ENCODE data around the gene CA4.
"Not testable (repeated sequence)": the region's sequence is repeated elsewhere in the genome, so short reads cannot be mapped to it uniquely, and the experiment has no call there.

Gene CA4

DNA sequence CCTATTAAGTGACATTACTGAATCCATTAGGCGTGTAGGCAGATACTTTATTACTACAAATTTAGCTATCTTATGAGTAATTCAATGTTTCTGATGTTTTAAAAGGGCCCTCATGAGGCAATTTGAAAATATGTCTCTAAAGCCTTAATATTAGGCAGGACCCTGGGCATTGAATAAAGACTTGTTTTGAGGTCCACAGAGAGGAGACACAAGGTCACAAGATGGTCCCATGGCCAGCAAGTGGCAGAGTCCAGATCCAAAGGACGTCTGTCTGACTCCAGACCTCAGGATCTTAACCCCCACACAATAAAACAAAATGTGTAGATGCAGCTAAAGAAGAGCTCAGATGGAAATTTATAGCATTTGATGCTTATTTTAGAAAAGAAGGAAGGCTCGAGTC lies 39.2 kb upstream of the CA4 start:
- H3K4me3 ChIP-seq (ENCODE audit: low read length): no peak overlapping the region
- no peak for DNase-seq (ENCODE audit: low read depth)
- H3K9me3 ChIP-seq (ENCODE audit: control insufficient read depth, low read length): no peaks in the 10 kb centered on the region

DNA sequence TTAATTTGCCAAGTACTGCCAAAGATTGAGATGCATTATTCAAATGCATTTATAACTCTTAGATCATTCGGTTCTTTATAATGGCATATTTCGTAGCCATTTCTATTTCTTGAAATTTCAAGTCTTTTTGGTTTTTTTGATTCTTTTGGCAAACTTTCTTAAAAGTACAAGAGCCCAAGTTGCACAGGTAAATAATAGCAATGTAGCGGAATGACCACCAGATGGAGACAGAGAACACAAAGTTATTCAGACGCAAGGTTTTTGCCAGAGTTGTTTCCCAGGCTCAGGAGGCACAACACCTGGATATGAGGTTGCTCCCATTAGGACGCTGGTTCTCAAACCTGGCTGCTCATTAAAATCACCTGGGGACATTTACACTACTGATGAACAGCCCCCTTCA lies 38.1 kb upstream of the CA4 start:
- H3K4me1 ChIP-seq (ENCODE audit: control insufficient read depth, insufficient read depth, low read length); DNase-seq (ENCODE audit: low read depth); H3K27me3 ChIP-seq (replicated peaks; ENCODE audit: control insufficient read depth, insufficient read depth, low read length); H3K4me3 ChIP-seq (ENCODE audit: low read length); H3K36me3 ChIP-seq (ENCODE audit: control insufficient read depth, insufficient read depth, low read length, severe bottlenecking); H3K9ac ChIP-seq (ENCODE audit: low read length); H3K9me3 ChIP-seq (ENCODE audit: control insufficient read depth, low read length): not testable (repeated sequence)

More for the DNA sequence above, 39.2 kb upstream of the CA4 start:
- H3K27me3 ChIP-seq (replicated peaks; ENCODE audit: control insufficient read depth, insufficient read depth, low read length): no peaks in the 10 kb centered on the region
- no peaks in the 10 kb centered on the region for H3K36me3 ChIP-seq (ENCODE audit: control insufficient read depth, insufficient read depth, low read length, severe bottlenecking)
- no peak overlapping the region for H3K9ac ChIP-seq (ENCODE audit: low read length)
- no peaks in the 10 kb centered on the region for H3K4me1 ChIP-seq (ENCODE audit: control insufficient read depth, insufficient read depth, low read length)

DNA sequence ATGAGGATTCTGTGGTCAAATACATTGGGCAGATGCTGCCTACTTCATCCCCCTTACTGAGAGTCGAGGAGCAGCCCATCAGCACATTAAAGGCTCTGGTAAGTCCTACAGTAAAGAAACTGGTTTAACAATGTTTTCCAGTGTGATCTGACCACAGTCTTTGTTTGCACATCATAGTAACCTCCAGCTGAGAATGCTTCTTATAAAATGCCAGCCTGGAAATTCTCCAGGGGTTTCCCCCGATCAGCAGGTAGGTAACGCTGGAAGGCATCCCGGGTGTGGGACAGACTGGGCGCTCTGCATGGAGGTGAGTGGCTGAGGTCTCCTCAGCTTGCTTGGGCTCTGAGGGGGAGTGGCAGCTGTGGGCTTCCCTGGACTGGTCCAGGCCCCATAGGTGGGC lies 34.4 kb upstream of the CA4 start:
- not testable (repeated sequence) for H3K36me3 ChIP-seq (ENCODE audit: control insufficient read depth, insufficient read depth, low read length, severe bottlenecking); H3K27me3 ChIP-seq (replicated peaks; ENCODE audit: control insufficient read depth, insufficient read depth, low read length); DNase-seq (ENCODE audit: low read depth); H3K4me1 ChIP-seq (ENCODE audit: control insufficient read depth, insufficient read depth, low read length); H3K9ac ChIP-seq (ENCODE audit: low read length); H3K9me3 ChIP-seq (ENCODE audit: control insufficient read depth, low read length); H3K4me3 ChIP-seq (ENCODE audit: low read length)

DNA sequence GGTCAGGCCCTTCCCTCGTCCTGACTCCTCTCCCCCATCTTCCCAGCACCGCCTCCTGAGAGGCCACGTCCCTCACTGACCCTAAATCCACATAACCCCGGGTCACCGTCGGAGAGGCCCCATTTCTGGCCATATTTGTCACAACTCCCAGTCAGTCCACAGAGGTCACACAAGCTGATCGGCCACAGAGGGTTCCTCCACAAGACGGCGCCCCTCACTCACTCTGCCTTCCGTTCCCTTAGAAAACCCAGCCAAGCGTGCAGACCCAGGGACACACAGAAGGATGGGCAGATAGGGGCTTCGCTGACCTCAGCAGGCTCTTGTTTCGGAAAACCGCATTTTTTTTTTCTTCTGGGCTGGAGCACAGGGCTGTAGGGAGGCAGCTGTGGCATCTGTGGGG lies 33.6 kb upstream of the CA4 start:
- not testable (repeated sequence) for H3K9ac ChIP-seq (ENCODE audit: low read length); H3K27me3 ChIP-seq (replicated peaks; ENCODE audit: control insufficient read depth, insufficient read depth, low read length); H3K36me3 ChIP-seq (ENCODE audit: control insufficient read depth, insufficient read depth, low read length, severe bottlenecking); H3K4me3 ChIP-seq (ENCODE audit: low read length); DNase-seq (ENCODE audit: low read depth); H3K4me1 ChIP-seq (ENCODE audit: control insufficient read depth, insufficient read depth, low read length); H3K9me3 ChIP-seq (ENCODE audit: control insufficient read depth, low read length)

DNA sequence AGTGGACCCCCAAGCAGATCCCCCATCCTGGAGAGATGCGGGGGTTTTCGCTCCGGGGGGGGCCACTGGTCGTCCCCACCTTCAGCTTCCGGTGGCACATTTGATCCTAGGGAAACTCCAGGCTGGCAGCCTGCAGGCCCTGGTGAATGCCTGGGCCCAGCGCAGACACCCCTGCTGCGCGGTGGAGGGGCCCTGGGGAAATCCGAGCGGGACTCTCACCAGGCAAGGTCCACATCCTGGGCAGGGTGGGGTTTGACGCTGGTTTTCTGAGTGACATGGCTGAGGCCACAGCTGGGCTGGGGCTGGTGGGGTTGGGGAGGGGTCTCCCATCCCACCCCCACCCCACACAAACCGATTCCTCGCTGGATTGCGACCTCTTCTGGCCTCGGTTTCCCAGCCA lies 30.6 kb upstream of the CA4 start:
- H3K36me3 ChIP-seq (ENCODE audit: control insufficient read depth, insufficient read depth, low read length, severe bottlenecking); H3K9ac ChIP-seq (ENCODE audit: low read length); H3K27me3 ChIP-seq (replicated peaks; ENCODE audit: control insufficient read depth, insufficient read depth, low read length); H3K4me1 ChIP-seq (ENCODE audit: control insufficient read depth, insufficient read depth, low read length); H3K4me3 ChIP-seq (ENCODE audit: low read length); DNase-seq (ENCODE audit: low read depth); H3K9me3 ChIP-seq (ENCODE audit: control insufficient read depth, low read length): not testable (repeated sequence)

DNA sequence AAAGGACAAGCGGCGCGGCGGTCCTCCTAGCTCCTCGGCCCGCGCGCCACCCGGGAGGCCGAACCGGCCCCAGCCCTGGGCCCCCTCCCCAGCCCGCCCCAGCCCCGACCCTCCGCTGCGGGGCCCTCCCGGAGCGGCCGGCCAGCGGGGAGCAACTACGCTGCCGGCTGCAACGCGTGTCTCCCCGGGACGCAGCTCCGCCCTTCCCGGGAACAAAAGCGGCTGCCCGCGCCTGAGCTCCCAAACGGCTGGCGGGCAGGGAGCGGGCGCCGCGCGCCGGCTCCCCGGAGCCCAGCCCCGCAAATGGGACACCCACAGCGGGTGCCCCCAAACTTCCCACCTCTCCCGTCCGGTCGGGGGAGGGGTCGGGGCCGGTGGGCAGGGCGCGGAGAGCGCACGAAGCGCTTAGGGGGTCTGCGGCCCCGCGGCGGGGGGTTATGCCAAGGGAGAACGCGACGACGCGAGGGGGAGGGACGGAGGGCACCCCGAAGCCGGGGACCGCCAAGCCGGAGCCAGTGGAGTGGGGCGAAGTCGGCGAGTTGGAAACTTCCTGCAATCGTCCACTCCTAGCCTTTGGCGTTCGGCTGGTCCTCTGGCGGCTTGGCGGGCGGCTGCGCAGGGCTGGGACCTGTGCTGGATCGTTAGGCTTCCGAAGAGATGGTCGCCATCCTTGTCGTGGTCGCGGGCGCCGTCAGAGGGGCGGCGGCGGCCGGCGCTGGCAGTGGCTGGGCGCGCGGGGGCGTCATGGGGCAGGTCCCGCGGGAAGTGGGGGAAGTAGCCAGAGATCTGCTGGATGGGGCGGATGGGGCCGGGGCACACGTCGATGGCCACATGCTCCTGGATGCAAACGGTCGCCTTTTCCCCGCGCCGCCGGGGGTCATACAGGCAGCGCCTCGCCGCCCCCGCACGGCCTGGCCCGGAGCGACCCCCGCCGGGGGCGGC lies 29.7 kb upstream of the CA4 start:
- H3K9me3 ChIP-seq (ENCODE audit: control insufficient read depth, low read length); H3K36me3 ChIP-seq (ENCODE audit: control insufficient read depth, insufficient read depth, low read length, severe bottlenecking); DNase-seq (ENCODE audit: low read depth); H3K9ac ChIP-seq (ENCODE audit: low read length); H3K4me3 ChIP-seq (ENCODE audit: low read length); H3K27me3 ChIP-seq (replicated peaks; ENCODE audit: control insufficient read depth, insufficient read depth, low read length); H3K4me1 ChIP-seq (ENCODE audit: control insufficient read depth, insufficient read depth, low read length): not testable (repeated sequence)

DNA sequence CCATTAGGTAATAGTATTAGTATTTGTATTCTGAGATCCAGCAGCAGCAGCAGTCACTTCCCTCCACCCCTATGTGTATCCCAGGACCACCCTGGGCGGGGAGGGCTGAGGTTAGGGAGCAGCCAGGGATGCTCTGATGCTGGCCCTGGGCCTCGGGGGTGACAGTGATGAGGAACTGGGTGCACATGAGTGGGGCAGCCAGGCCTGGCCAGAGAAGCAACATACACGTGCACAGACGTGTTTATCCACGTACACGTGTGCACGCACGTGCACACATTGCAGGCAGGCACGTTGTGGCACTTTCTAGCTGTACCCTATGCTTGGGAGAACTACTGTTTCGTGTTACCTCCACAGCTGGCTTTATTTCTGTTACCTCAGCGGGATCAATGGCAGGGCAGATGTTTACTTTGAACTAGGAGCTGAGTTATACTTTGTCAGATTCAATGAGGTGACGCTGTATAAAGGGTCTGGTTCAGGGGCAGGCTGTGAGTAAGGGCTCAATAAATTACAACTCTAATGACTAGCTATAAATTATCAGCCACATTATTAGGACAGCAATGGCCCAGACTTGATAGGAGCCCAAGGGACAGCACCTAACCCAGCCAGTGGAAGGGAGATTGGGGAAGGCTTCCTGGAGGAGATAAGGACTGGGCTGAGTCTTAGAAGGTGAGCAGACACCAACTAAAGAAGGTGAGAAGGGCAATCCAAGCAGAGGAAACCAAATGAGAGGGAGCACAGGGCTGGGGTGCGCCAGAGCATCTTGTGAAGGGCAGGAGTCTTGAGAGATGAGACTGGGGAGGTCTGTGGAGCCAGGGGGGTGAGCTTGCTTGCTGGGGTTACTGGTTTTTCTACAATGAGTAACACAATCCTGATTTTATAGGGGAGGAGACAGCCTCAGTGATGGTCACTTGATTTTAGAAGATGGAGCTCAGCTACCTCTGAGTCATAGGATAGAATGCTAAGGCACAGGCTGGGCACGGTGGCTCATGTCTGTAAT lies 22.4 kb upstream of the CA4 start:
- H3K4me1 ChIP-seq (ENCODE audit: control insufficient read depth, insufficient read depth, low read length): no peaks in the 10 kb centered on the region
- H3K4me3 ChIP-seq (ENCODE audit: low read length): no peak overlapping the region
- no peaks in the 10 kb centered on the region for H3K9me3 ChIP-seq (ENCODE audit: control insufficient read depth, low read length)
- no peak for DNase-seq (ENCODE audit: low read depth)
- peaks cover 2% of the 10 kb centered on the region for H3K36me3 ChIP-seq (ENCODE audit: control insufficient read depth, insufficient read depth, low read length, severe bottlenecking)
- H3K27me3 ChIP-seq (replicated peaks; ENCODE audit: control insufficient read depth, insufficient read depth, low read length): no peaks in the 10 kb centered on the region
- no peak overlapping the region for H3K9ac ChIP-seq (ENCODE audit: low read length)

DNA sequence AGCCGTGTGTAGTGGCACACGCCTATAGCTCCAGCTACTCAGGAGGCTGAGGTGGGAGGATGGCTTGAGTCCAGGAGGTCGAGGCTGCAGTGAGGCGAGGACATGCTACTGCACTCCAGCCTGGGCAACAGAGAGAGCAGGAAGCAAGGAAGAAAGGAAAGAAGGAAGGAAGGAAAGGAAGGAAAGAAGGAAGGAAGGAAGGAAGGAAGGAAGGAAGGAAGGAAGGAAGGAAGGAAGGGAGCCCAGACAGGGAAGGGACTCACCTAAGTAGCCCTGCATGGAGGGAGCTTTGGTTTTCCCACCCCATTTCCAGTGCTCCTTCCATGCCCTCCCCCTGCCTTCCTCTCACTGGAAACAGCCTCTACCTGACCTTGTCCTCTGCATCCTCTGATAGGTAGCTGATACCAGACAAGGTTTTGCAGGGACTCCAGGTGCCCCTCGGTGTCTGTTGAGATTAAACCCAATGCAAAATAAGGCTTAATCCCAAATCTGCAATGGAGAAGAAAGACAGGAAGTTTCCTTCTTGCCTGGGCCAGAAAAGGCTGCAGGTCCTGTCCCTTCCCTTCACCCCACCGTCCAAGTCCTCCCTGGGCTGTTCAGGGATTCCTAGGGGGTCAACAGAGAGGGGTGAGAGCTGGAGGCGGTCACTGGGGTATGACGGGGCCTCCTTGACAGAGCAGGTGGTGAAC lies 21.5 kb upstream of the CA4 start:
- Histone ChIP-seq H3K27me3 (replicated peaks; ENCODE audit: control insufficient read depth, insufficient read depth, low read length) (no peaks in the 10 kb centered on the region), H3K4me1 (ENCODE audit: control insufficient read depth, insufficient read depth, low read length) (no peaks in the 10 kb centered on the region), H3K36me3 (ENCODE audit: control insufficient read depth, insufficient read depth, low read length, severe bottlenecking) (peaks cover 4% of the 10 kb centered on the region), H3K9ac (ENCODE audit: low read length) (no peak overlapping the region), H3K4me3 (ENCODE audit: low read length) (no peak overlapping the region), H3K9me3 (ENCODE audit: control insufficient read depth, low read length) (no peaks in the 10 kb centered on the region)
- no peak for DNase-seq (ENCODE audit: low read depth)

DNA sequence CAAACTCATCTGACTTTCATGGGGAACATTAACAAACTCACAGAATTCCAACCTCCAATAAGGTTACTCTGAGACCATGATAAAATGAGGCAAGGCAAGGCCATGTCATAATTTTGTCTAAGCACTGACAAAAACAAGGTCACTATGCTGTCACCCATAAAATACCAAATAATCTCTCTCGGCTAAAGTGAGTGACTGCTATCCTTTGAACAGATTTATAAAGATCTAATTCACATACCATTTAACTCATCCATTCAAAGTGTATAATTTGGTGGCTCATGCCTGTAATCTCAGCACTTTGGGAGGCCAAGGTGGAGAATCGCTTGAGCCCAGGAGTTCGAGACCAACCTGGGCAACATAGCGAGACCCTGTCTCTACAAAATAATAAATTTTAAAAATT lies 20.6 kb upstream of the CA4 start:
- H3K27me3 ChIP-seq (replicated peaks; ENCODE audit: control insufficient read depth, insufficient read depth, low read length): no peaks in the 10 kb centered on the region
- H3K9ac ChIP-seq (ENCODE audit: low read length): no peak overlapping the region
- DNase-seq (ENCODE audit: low read depth): no peak
- H3K4me1 ChIP-seq (ENCODE audit: control insufficient read depth, insufficient read depth, low read length): no peaks in the 10 kb centered on the region
- H3K9me3 ChIP-seq (ENCODE audit: control insufficient read depth, low read length): no peaks in the 10 kb centered on the region
- H3K4me3 ChIP-seq (ENCODE audit: low read length): no peak overlapping the region
- peaks cover 4% of the 10 kb centered on the region for H3K36me3 ChIP-seq (ENCODE audit: control insufficient read depth, insufficient read depth, low read length, severe bottlenecking)

DNA sequence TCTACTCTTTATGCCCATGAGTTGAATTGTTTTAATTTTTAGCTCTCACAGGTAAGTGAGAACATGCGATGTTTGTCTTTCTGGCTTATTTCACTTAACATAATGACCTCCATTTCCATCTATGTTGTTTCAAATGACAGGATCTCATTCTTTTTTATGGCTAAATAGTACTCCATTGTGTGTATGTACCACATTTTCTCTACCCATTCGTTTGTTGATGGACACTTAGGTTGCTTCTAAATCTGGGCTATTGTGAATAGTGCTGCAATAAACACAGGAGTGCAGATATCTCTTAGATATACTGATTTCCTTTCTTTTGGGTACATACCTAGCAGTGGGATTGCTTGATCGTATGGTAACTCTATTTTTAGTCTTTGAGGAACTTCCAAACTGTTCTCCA lies 19.3 kb upstream of the CA4 start:
- no peaks in the 10 kb centered on the region for H3K27me3 ChIP-seq (replicated peaks; ENCODE audit: control insufficient read depth, insufficient read depth, low read length)
- H3K9me3 ChIP-seq (ENCODE audit: control insufficient read depth, low read length): no peaks in the 10 kb centered on the region
- no peaks in the 10 kb centered on the region for H3K4me1 ChIP-seq (ENCODE audit: control insufficient read depth, insufficient read depth, low read length)
- H3K4me3 ChIP-seq (ENCODE audit: low read length): no peak overlapping the region
- H3K36me3 ChIP-seq (ENCODE audit: control insufficient read depth, insufficient read depth, low read length, severe bottlenecking): peaks cover 4% of the 10 kb centered on the region
- no peak overlapping the region for H3K9ac ChIP-seq (ENCODE audit: low read length)
- DNase-seq (ENCODE audit: low read depth): no peak

All from adipocyte (in vitro differentiated cells).